ENCODE results near the gene TOMM70. TPM values are rescaled to one million over a fixed set of nuclear protein-coding genes. Genes with fewer than 3 reads are reported as not detected.
"Not testable (repeated sequence)": the region's sequence is repeated elsewhere in the genome, so short reads cannot be mapped to it uniquely, and the experiment has no call there.

TOMM70 gene
- total and polyA plus RNA-seq, 2 donors (not counting 3 experiments of a cell fraction or from before 2014, with no cell fraction given) = 7.6 to 32.3 TPM

- Histone ChIP-seq H3K79me2 (ENCODE audit: control insufficient read depth, insufficient read depth, low read length) (no peaks in the 10 kb centered on the region), H3K9me3 (replicated peaks; ENCODE audit: control insufficient read depth, insufficient read depth, low read length) (no peaks in the 10 kb centered on the region), H3K36me3 (ENCODE audit: control insufficient read depth in 2 of 2, extremely low read depth in 1 of 2, insufficient read depth in 2 of 2, low read length in 2 of 2) (no peaks in the 10 kb centered on the region), H3K27ac (ENCODE audit: insufficient read depth, low read depth, low read length) (no peak overlapping the region), H3K4me1 (ENCODE audit: control insufficient read depth, extremely low read depth, insufficient read depth, low read length) (no peaks in the 10 kb centered on the region), H3K9ac (replicated peaks; ENCODE audit: extremely low read depth, insufficient read depth, low read length) (no peak overlapping the region), H2AFZ (ENCODE audit: low read depth, low read length) (no peak overlapping the region), H3K9me1 (replicated peaks; ENCODE audit: control insufficient read depth, extremely low read depth, insufficient read depth, low read length) (no peaks in the 10 kb centered on the region), H3K4me2 (ENCODE audit: insufficient read depth, low read length) (no peak overlapping the region), H3K27me3 (ENCODE audit: control insufficient read depth in 2 of 2, insufficient read depth in 2 of 2, low read length in 2 of 2) (no peaks in the 10 kb centered on the region), H3K4me3 (replicated peaks in 1 of 3; ENCODE audit: insufficient read depth in 1 of 3, low read depth in 1 of 3, low read length in 3 of 3) (no peak overlapping the region), H4K20me1 (replicated peaks; ENCODE audit: control insufficient read depth, extremely low read depth, insufficient read depth, low read length) (no peaks in the 10 kb centered on the region)
- CTCF ChIA-PET = no interaction called here
- no peak for FAIRE-seq
- BruUV-seq (replicated peaks) = no TSS peak
- dilution Hi-C loops (cut with MboI; ENCODE audit: extremely low pct_ligation_motif_present, low sequenced_read_pairs) (no loop called here), intact Hi-C loops (cut with micrococcal nuclease) (loop anchor here (1.0 kb wide), 1 partner anchor 40 kb away; no protein-coding TSS in a partner anchor)
- DNase-seq (ENCODE audit: low read depth, low spot score) = peak; percentile 52
- POLR2A ChIA-PET = no interaction called here
- TF ChIP-seq EZH2 (IDR thresholded peaks at IDR 0.05; ENCODE audit: borderline replicate concordance, low read depth, low read length, severe bottlenecking) (no peak), POLR2AphosphoS5 (IDR thresholded peaks at IDR 0.05; ENCODE audit: insufficient read depth, low read depth, low read length) (no peak), MYC (IDR thresholded peaks at IDR 0.05; ENCODE audit: low read depth, low read length) (no peak)
- TF ChIP-seq, protein P1, sequence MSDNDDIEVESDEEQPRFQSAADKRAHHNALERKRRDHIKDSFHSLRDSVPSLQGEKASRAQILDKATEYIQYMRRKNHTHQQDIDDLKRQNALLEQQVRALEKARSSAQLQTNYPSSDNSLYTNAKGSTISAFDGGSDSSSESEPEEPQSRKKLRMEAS (IDR thresholded peaks at IDR 0.05; ENCODE audit: insufficient read depth, insufficient read length) = no peak
Observed at GRCh38 chr3:100352296-100353231, 48.3 kb downstream of the TOMM70 start.

GRCh38 chr3:100351770-100352169 lies 49.1 kb downstream of the TOMM70 start:
- not testable (repeated sequence) for H4K20me1 ChIP-seq (replicated peaks; ENCODE audit: control insufficient read depth, extremely low read depth, insufficient read depth, low read length); H3K36me3 ChIP-seq (ENCODE audit: control insufficient read depth in 2 of 2, extremely low read depth in 1 of 2, insufficient read depth in 2 of 2, low read length in 2 of 2)

More at GRCh38 chr3:100351770-100352169, 49.1 kb downstream of the TOMM70 start:
- H3K4me2 ChIP-seq (ENCODE audit: insufficient read depth, low read length); BruUV-seq (replicated peaks); H3K27ac ChIP-seq (ENCODE audit: insufficient read depth, low read depth, low read length); DNase-seq (ENCODE audit: low read depth, low spot score); H3K9ac ChIP-seq (replicated peaks; ENCODE audit: extremely low read depth, insufficient read depth, low read length); POLR2A ChIA-PET; dilution Hi-C loops (cut with MboI; ENCODE audit: extremely low pct_ligation_motif_present, low sequenced_read_pairs); H3K9me3 ChIP-seq (replicated peaks; ENCODE audit: control insufficient read depth, insufficient read depth, low read length); FAIRE-seq; H3K4me1 ChIP-seq (ENCODE audit: control insufficient read depth, extremely low read depth, insufficient read depth, low read length); H3K4me3 ChIP-seq (replicated peaks in 1 of 3; ENCODE audit: insufficient read depth in 1 of 3, low read depth in 1 of 3, low read length in 3 of 3); H3K9me1 ChIP-seq (replicated peaks; ENCODE audit: control insufficient read depth, extremely low read depth, insufficient read depth, low read length); H2AFZ ChIP-seq (ENCODE audit: low read depth, low read length); CTCF ChIA-PET; H3K79me2 ChIP-seq (ENCODE audit: control insufficient read depth, insufficient read depth, low read length); H3K27me3 ChIP-seq (ENCODE audit: control insufficient read depth in 2 of 2, insufficient read depth in 2 of 2, low read length in 2 of 2): not testable (repeated sequence)
- intact Hi-C loops (cut with micrococcal nuclease) = loop anchor here (1.0 kb wide), 1 partner anchor 41 kb away; no protein-coding TSS in a partner anchor

Measured in endothelial cell of umbilical vein (primary cell).